ENCODE measurements around the gene INTS4. TPM values are rescaled to one million over a fixed set of nuclear protein-coding genes. Genes with fewer than 3 reads are reported as not detected.
"Not testable (repeated sequence)": the region's sequence is repeated elsewhere in the genome, so short reads cannot be mapped to it uniquely, and the experiment has no call there.

The INTS4 gene
- total RNA-seq, 1 experiment from 2014 or later = 86.7 TPM

DNA sequence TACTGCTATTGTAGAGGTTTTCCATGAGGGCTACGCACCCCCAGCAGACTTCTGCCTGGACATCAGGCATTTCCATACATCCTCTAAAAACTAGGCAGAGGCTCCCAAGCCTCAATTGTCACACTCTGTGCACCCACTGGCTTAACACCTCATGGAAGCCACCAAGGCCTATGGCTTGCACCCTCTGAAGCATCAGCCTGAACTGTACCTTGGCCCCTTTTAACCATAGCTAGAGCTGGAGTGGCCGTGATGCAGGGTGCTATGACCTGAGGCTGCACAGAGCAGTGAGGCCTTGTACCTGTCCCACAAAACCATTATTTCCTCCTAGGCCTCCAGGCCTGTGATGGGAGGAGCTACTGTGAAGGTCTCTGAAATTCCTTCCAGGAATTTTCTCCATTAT, 139.6 kb downstream of the INTS4 start:
- ChIA-PET POLR2A (no interaction called here), CTCF (no interaction called here)
- Mint-ChIP-seq H3K36me3 (ENCODE audit: insufficient read depth, unreplicated experiment) (peaks cover 67% of the 10 kb centered on the region), H3K4me1 (ENCODE audit: low read depth, unreplicated experiment) (no peaks in the 10 kb centered on the region), H3K4me3 (ENCODE audit: unreplicated experiment) (no peak overlapping the region), H3K9me3 (ENCODE audit: unreplicated experiment) (peaks cover 29% of the 10 kb centered on the region), H3K27me3 (ENCODE audit: insufficient read depth, unreplicated experiment) (no peaks in the 10 kb centered on the region), H3K27ac (ENCODE audit: unreplicated experiment) (no peak overlapping the region)
- TF ChIP-seq, protein P1, sequence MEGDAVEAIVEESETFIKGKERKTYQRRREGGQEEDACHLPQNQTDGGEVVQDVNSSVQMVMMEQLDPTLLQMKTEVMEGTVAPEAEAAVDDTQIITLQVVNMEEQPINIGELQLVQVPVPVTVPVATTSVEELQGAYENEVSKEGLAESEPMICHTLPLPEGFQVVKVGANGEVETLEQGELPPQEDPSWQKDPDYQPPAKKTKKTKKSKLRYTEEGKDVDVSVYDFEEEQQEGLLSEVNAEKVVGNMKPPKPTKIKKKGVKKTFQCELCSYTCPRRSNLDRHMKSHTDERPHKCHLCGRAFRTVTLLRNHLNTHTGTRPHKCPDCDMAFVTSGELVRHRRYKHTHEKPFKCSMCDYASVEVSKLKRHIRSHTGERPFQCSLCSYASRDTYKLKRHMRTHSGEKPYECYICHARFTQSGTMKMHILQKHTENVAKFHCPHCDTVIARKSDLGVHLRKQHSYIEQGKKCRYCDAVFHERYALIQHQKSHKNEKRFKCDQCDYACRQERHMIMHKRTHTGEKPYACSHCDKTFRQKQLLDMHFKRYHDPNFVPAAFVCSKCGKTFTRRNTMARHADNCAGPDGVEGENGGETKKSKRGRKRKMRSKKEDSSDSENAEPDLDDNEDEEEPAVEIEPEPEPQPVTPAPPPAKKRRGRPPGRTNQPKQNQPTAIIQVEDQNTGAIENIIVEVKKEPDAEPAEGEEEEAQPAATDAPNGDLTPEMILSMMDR (IDR thresholded peaks at IDR 0.05; ENCODE audit: insufficient read depth in 1 of 2, low read depth in 1 of 2, low read length in 1 of 2, severe bottlenecking in 1 of 2, unreplicated experiment in 1 of 2) = no peak
- peak in 1 of 2 experiments; percentile 45 for DNase-seq
- Histone ChIP-seq H3K4me1 (no peaks in the 10 kb centered on the region), H3K36me3 (ENCODE audit: control insufficient read depth, insufficient read depth, low read length) (peaks cover 12% of the 10 kb centered on the region), H3K27me3 (replicated peaks; ENCODE audit: control insufficient read depth, insufficient read depth, low read length) (no peaks in the 10 kb centered on the region), H3K9me3 (peaks cover 27% of the 10 kb centered on the region), H3K4me3 (ENCODE audit: low read depth, low read length) (no peak overlapping the region)
- intact Hi-C loops (cut with micrococcal nuclease; ENCODE audit: unreplicated experiment) = no loop called here
- no TSS peak for BruUV-seq (replicated peaks)

DNA sequence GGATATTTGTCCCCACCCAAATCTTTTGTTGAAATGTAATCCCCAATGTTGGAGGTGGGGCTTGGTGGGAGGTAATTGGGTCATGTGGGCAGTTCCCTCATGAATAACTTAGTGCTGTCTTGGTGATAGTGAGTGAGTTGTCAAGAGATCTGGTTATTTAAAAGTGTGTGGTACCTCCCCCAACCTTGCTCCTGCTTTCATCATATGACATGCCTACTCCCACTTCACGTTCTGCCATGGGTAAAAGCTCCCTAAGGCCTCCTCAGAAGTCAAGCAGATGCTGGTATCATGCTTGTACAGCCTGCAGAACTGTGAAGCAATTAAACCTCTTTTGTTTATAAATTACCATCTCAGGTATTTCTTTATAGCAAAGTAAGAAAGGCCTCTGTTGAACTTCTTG, 143.0 kb downstream of the INTS4 start:
- intact Hi-C loops (cut with micrococcal nuclease; ENCODE audit: unreplicated experiment) = no loop called here
- CTCF ChIA-PET = no interaction called here
- Histone ChIP-seq H3K4me1 (no peaks in the 10 kb centered on the region), H3K27me3 (replicated peaks; ENCODE audit: control insufficient read depth, insufficient read depth, low read length) (no peaks in the 10 kb centered on the region), H3K9me3 (peaks cover 26% of the 10 kb centered on the region), H3K36me3 (ENCODE audit: control insufficient read depth, insufficient read depth, low read length) (peaks cover 14% of the 10 kb centered on the region), H3K4me3 (ENCODE audit: low read depth, low read length) (no peak overlapping the region)
- Mint-ChIP-seq H3K9me3 (ENCODE audit: unreplicated experiment) (peaks cover 18% of the 10 kb centered on the region), H3K27me3 (ENCODE audit: insufficient read depth, unreplicated experiment) (no peaks in the 10 kb centered on the region), H3K27ac (ENCODE audit: unreplicated experiment) (no peak overlapping the region), H3K4me1 (ENCODE audit: low read depth, unreplicated experiment) (no peaks in the 10 kb centered on the region), H3K4me3 (ENCODE audit: unreplicated experiment) (no peak overlapping the region), H3K36me3 (ENCODE audit: insufficient read depth, unreplicated experiment) (peaks cover 73% of the 10 kb centered on the region)
- DNase-seq = no peak
- TF ChIP-seq, protein P1 (IDR thresholded peaks at IDR 0.05; ENCODE audit: insufficient read depth in 1 of 2, low read depth in 1 of 2, low read length in 1 of 2, severe bottlenecking in 1 of 2, unreplicated experiment in 1 of 2) = no peak
- no TSS peak for BruUV-seq (replicated peaks)
- POLR2A ChIA-PET = no interaction called here

DNA sequence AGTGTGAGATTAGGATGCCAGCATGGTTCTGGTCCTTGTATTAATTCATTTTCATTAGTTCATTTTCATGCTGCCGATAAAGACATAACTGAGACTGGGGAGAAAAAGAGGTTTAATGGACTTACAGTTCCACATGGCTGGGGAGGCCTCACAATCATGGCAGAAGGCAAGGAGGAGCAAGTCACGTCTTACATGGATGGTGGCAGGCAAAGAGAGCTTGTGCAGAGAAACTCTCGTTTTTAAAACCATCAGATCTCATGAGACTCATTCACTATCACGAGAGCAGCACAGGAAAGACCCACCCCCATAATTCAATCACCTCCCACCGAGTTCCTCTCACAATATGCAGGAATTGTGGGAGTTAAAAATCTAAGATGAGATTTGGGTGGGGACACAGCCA, 150.8 kb downstream of the INTS4 start:
- CTCF ChIA-PET; H3K27me3 Mint-ChIP-seq (ENCODE audit: insufficient read depth, unreplicated experiment); H3K4me3 Mint-ChIP-seq (ENCODE audit: unreplicated experiment); DNase-seq; H3K27me3 ChIP-seq (replicated peaks; ENCODE audit: control insufficient read depth, insufficient read depth, low read length); POLR2A ChIA-PET; intact Hi-C loops (cut with micrococcal nuclease; ENCODE audit: unreplicated experiment); H3K4me3 ChIP-seq (ENCODE audit: low read depth, low read length); H3K4me1 Mint-ChIP-seq (ENCODE audit: low read depth, unreplicated experiment); H3K4me1 ChIP-seq; H3K27ac Mint-ChIP-seq (ENCODE audit: unreplicated experiment); H3K36me3 ChIP-seq (ENCODE audit: control insufficient read depth, insufficient read depth, low read length); H3K9me3 ChIP-seq: not testable (repeated sequence)
- TSS peak; percentile 14 for BruUV-seq (replicated peaks)
- peaks cover 53% of the 10 kb centered on the region for H3K36me3 Mint-ChIP-seq (ENCODE audit: insufficient read depth, unreplicated experiment)
- H3K9me3 Mint-ChIP-seq (ENCODE audit: unreplicated experiment) = peaks cover 12% of the 10 kb centered on the region
